ENCODE measurements around the gene PRKCA. TPM values are rescaled to one million over a fixed set of nuclear protein-coding genes. Genes with fewer than 3 reads are reported as not detected.
"Not testable (repeated sequence)": the region's sequence is repeated elsewhere in the genome, so short reads cannot be mapped to it uniquely, and the experiment has no call there.

PRKCA gene
- polyA plus RNA-seq (2012; ENCODE audit: insufficient read depth, insufficient read length, low read depth): 38.2 TPM

DNA sequence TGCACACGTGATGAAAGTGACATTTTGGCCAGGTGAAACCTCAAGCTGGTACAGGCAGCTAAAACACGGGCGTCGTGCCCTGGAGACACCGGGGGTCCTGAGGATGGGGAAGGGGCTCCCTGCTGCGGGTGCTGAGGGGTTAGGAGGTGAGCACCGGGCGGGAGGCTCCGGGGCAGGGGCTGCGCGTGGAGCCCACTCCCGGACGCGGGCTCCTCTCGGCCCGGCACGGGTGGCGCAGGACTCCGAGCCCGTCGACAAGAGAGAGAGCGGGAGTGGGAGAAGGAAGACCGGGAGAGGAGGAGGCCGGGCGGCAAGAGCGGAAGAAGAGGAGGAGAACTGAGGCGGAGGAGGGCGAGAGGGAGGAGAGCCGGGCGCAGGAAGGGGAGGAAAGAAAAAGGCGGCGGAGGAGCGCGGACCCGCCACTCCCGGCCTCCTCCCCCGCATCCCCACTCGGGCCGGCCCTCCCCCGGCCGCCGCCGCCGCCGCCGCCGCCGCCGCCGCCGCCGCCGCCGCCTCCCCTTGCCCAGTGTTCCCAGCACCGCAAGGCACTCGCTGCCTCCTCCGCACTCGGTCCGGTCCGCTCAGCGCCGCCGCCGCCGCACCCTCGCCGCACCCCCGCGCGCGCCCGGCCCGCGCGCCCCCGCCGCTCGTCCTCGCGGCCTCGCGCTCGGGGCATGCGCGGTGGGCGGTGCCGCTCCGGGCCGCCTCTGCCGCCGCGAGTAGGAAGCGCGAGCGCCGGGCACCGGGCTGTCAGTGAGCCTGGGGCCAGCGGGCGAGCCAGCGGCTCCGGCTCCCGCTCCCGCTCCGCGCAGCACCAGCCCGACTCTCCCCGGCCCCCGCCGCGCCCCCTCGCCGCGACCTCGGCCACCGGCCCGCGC lies at the start of gene PRKCA:
Gene PRKCA (plus strand): TSS at position 750 of the 878 bp plus-strand sequence.
- Histone ChIP-seq H3K4me1 (peaks cover 9% of the 10 kb centered on the region; the same call in 1 of the 2 replicates), H3K4me3 (ENCODE audit: low read depth, low read length) (peak within 1 kb of the TSS; percentile 76), H3K9me3 (no peaks in the 10 kb centered on the region), H3K36me3 (no peaks in the 10 kb centered on the region), H3K27me3 (peaks cover 7% of the 10 kb centered on the region)
- DNase-seq: peak; percentile 83
- TF ChIP-seq, protein P1, sequence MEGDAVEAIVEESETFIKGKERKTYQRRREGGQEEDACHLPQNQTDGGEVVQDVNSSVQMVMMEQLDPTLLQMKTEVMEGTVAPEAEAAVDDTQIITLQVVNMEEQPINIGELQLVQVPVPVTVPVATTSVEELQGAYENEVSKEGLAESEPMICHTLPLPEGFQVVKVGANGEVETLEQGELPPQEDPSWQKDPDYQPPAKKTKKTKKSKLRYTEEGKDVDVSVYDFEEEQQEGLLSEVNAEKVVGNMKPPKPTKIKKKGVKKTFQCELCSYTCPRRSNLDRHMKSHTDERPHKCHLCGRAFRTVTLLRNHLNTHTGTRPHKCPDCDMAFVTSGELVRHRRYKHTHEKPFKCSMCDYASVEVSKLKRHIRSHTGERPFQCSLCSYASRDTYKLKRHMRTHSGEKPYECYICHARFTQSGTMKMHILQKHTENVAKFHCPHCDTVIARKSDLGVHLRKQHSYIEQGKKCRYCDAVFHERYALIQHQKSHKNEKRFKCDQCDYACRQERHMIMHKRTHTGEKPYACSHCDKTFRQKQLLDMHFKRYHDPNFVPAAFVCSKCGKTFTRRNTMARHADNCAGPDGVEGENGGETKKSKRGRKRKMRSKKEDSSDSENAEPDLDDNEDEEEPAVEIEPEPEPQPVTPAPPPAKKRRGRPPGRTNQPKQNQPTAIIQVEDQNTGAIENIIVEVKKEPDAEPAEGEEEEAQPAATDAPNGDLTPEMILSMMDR (IDR thresholded peaks at IDR 0.05; ENCODE audit: low read depth, low read length): no peak

DNA sequence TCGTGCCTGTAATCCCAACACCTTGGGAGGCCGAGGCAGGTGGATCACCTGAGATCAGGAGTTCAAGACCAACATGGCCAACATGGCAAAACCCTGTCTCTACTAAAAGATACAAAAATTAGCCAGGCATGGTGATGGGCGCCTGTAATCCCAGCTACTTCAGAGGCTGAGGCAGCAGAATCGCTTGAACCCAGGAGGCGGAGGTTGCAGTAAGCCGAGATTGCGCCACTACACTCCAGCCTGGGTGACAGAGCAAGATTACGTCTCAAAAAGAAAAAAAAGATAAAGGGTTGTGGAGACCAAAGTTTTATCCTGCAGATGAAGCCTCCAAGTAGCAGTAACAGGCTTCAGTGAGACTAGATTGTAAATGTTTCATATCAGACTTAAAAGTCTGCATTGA lies 49.0 kb upstream of the PRKCA start:
- not testable (repeated sequence) for H3K36me3 ChIP-seq; H3K27me3 ChIP-seq; DNase-seq; H3K4me3 ChIP-seq (ENCODE audit: low read depth, low read length); H3K9me3 ChIP-seq; H3K4me1 ChIP-seq

DNA sequence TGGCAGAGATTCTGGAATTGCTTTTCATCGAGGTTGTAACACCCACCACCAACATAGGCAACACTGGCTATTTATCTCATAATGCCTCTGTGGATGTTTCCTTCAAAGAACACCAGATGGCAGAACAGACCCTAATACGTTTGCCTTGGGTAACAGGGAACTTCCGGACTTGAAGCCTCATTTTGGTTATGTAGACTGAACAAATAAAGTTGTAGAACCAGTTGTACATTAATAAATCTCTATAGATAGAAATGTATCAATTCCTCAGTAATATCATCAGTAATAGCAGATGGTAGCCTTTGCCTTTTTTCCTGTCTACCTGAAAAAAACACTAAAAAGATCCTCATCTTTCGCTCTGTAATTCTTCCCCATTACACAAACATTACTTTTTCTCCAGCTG lies 47.3 kb upstream of the PRKCA start:
- Histone ChIP-seq H3K4me3 (ENCODE audit: low read depth, low read length) (no peak overlapping the region), H3K27me3 (no peaks in the 10 kb centered on the region), H3K9me3 (no peaks in the 10 kb centered on the region), H3K36me3 (no peaks in the 10 kb centered on the region), H3K4me1 (no peaks in the 10 kb centered on the region; the same call in 1 of the 2 replicates)
- TF ChIP-seq, protein P1 (IDR thresholded peaks at IDR 0.05; ENCODE audit: low read depth, low read length): peak; percentile 86
- DNase-seq: peak; percentile 35

DNA sequence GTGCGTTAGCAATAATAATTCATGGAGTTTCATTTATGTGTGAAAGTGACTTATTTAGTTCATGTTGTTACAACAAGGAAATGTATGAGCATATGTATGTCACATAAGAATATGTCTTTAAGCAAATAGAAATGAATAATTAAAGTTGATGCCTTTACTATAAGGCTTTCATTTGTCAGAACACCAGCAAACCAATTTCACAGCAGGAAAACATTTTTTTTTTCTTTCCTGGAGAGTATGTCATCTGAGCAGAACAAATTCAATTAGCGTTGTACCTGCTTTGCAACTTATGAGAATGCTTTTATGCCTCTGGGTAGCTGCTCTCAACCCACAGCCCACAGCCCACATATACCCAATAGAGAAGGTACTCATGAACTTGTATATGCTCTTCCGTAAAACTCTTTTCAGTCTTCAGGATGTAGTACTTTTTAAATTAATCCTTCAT lies 46.9 kb upstream of the PRKCA start:
- Histone ChIP-seq H3K4me1 (no peaks in the 10 kb centered on the region; the same call in 1 of the 2 replicates), H3K9me3 (no peaks in the 10 kb centered on the region), H3K27me3 (no peaks in the 10 kb centered on the region), H3K4me3 (ENCODE audit: low read depth, low read length) (no peak overlapping the region), H3K36me3 (no peaks in the 10 kb centered on the region)
- DNase-seq: no peak
- TF ChIP-seq, protein P1 (IDR thresholded peaks at IDR 0.05; ENCODE audit: low read depth, low read length): no peak

DNA sequence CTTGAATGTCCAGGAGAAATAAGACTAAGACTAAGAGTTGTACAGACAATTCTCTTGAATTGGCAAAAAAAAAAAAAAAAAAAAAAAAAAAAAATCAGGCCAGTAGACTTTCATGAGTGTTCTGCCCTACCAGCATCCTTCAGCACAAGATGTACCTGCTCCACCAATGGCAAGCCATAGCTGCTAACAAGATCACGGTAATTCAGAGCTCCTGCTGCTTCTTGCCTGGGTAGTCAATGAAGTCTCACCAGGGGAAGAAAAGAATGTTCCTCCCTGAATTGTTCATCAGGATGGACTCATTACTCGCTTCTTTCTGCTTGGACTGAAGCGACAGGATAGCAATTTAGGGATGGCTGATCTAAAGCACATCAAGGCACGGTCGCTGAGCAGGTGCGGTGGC lies 42.1 kb upstream of the PRKCA start:
- no peaks in the 10 kb centered on the region for H3K9me3 ChIP-seq
- H3K27me3 ChIP-seq: no peaks in the 10 kb centered on the region
- H3K4me3 ChIP-seq (ENCODE audit: low read depth, low read length): no peak overlapping the region
- H3K4me1 ChIP-seq: no peaks in the 10 kb centered on the region; the same call in 1 of the 2 replicates
- TF ChIP-seq, protein P1 (IDR thresholded peaks at IDR 0.05; ENCODE audit: low read depth, low read length): no peak
- H3K36me3 ChIP-seq: no peaks in the 10 kb centered on the region
- DNase-seq: no peak

DNA sequence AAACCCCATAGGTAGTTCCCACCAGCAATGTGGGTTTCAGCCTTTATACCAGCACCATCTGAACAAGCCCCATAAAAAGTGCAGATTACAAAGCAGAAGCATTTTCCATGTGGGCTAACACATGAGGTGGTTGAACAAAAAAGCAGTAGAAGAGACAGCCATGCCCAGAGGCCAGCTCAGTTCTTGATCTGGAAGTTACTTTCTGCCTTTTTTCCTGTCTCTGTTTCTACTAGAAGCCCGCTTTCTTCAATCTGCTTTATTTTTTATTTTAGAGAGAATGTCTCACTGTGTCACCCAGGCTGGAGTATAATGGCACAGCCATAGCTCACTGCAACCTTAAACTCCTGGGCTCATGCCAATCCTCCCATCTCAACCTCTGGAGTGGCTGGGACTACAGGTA lies 41.7 kb upstream of the PRKCA start:
- DNase-seq: no peak
- Histone ChIP-seq H3K27me3 (no peaks in the 10 kb centered on the region), H3K4me3 (ENCODE audit: low read depth, low read length) (no peak overlapping the region), H3K9me3 (no peaks in the 10 kb centered on the region), H3K36me3 (no peaks in the 10 kb centered on the region), H3K4me1 (no peaks in the 10 kb centered on the region; the same call in 1 of the 2 replicates)
- TF ChIP-seq, protein P1 (IDR thresholded peaks at IDR 0.05; ENCODE audit: low read depth, low read length): no peak
